ENCODE data around the gene SLC35E2B.
A peak's percentile ranks its signal among the peaks of the same experiment; 100 is the strongest.

Gene SLC35E2B

GRCh38 chr1:1628754-1629429 lies 63.7 kb downstream of the SLC35E2B start:
- H3K9ac ChIP-seq = peak overlapping the region; percentile 84
- H3K4me3 ChIP-seq = peak overlapping the region; percentile 76
- H3K9me3 ChIP-seq = no peaks in the 10 kb centered on the region
- H3K4me1 ChIP-seq = peaks cover 37% of the 10 kb centered on the region
- no peak for TF ChIP-seq Cebpa-rat (IDR thresholded peaks at IDR 0.05)
- H4K20me1 ChIP-seq = peaks cover 17% of the 10 kb centered on the region
- peaks cover 9% of the 10 kb centered on the region; the same call in 1 of the 2 replicates for H3K36me3 ChIP-seq
- H3K4me2 ChIP-seq = peak overlapping the region; percentile 98
- peak overlapping the region; percentile 93 for H3K27ac ChIP-seq
- peaks cover 20% of the 10 kb centered on the region for H3K27me3 ChIP-seq

- Histone ChIP-seq H4K20me1 (peaks cover 24% of the 10 kb centered on the region), H3K9ac (peak overlapping the region; percentile 84; the same call in 1 of the 2 replicates), H3K4me2 (peak overlapping the region; percentile 98), H3K27ac (peak overlapping the region; percentile 93; the same call in 1 of the 2 replicates), H3K27me3 (peaks cover 20% of the 10 kb centered on the region), H3K36me3 (peaks cover 11% of the 10 kb centered on the region; the same call in 1 of the 2 replicates), H3K4me1 (peaks cover 37% of the 10 kb centered on the region), H3K9me3 (no peaks in the 10 kb centered on the region), H3K4me3 (peak overlapping the region; percentile 76)
- no peak for TF ChIP-seq Cebpa-rat (IDR thresholded peaks at IDR 0.05)
Measured at GRCh38 chr1:1627829-1628753, 64.5 kb downstream of the SLC35E2B start.

GRCh38 chr1:1627261-1627828 lies 65.2 kb downstream of the SLC35E2B start:
- Histone ChIP-seq H3K27ac (no peak overlapping the region), H3K9me3 (no peaks in the 10 kb centered on the region), H3K4me2 (no peak overlapping the region), H3K27me3 (peaks cover 19% of the 10 kb centered on the region), H3K4me3 (no peak overlapping the region), H3K9ac (no peak overlapping the region), H3K36me3 (peaks cover 11% of the 10 kb centered on the region; the same call in 1 of the 2 replicates), H4K20me1 (peaks cover 32% of the 10 kb centered on the region), H3K4me1 (peaks cover 37% of the 10 kb centered on the region)
- TF ChIP-seq Cebpa-rat (IDR thresholded peaks at IDR 0.05) = no peak

DNA sequence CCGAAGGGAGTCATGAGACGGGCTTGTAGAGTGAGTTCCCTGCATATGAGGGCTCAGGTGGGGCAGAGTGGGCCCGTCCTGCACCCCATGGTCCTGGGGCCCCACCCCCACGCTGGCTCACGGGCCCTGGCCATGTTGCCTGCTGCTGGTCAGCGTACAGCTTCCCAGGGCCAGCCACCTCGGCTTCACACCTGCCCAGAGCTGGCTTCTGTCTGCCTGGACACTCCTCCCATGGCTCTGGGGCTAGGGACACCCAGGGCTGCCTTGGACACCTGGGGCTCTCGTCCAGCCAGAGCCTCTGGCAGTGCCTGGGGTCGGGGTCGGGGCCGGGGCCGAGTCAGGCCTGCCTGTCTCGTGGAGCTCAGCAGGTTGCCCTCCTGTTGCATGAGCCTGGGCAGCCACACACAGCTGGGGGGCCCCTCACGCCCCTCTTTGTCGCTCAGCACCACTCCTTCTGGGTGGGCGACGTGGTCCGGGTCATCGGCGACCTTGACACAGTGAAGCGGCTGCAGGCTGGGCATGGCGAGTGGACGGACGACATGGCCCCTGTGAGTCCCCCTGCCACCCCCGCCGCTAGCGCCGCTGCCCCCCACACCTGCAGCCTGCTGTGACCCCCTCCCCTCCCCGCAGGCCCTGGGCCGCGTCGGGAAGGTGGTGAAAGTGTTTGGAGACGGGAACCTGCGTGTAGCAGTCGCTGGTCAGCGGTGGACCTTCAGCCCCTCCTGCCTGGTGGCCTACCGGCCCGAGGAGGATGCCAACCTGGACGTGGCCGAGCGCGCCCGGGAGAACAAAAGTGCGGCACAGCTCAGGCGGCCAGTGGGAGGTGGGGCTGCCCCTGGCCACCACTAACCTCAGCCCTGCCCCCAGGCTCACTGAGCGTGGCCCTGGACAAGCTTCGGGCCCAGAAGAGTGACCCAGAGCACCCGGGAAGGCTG lies 66.1 kb downstream of the SLC35E2B start:
- Histone ChIP-seq H3K9ac (no peak overlapping the region), H3K4me2 (no peak overlapping the region), H3K27me3 (peaks cover 11% of the 10 kb centered on the region), H3K36me3 (peaks cover 11% of the 10 kb centered on the region; the same call in 1 of the 2 replicates), H4K20me1 (peaks cover 33% of the 10 kb centered on the region), H3K27ac (no peak overlapping the region), H3K4me3 (no peak overlapping the region), H3K4me1 (peaks cover 28% of the 10 kb centered on the region), H3K9me3 (no peaks in the 10 kb centered on the region)
- no peak for TF ChIP-seq Cebpa-rat (IDR thresholded peaks at IDR 0.05)

DNA sequence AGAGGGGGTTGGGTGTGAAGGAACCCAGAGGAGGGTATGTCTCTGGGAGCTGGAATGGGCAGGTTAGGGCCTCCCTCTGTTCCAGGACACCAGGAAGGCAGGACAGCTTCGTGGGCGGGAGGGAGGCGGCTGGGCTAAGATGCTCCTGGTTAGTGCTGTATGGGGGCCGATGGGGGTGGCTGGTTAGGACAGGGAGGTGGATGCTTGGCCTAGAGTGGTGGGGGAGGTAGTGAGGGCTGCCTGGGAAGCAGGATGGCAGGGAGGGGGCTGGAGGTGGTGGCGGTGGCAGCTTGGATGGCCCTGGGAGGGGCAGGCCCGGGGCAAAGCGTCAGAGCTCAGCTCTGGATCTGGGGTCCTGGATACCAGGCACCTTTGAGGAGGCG lies 66.8 kb downstream of the SLC35E2B start:
- TF ChIP-seq Cebpa-rat (IDR thresholded peaks at IDR 0.05) = no peak
- peaks cover 22% of the 10 kb centered on the region for H3K4me1 ChIP-seq
- peaks cover 40% of the 10 kb centered on the region for H4K20me1 ChIP-seq
- no peak overlapping the region for H3K4me3 ChIP-seq
- peaks cover 4% of the 10 kb centered on the region; the same call in 1 of the 2 replicates for H3K27me3 ChIP-seq
- H3K9ac ChIP-seq = no peak overlapping the region
- H3K9me3 ChIP-seq = no peaks in the 10 kb centered on the region
- H3K4me2 ChIP-seq = no peak overlapping the region
- no peak overlapping the region for H3K27ac ChIP-seq
- H3K36me3 ChIP-seq = peaks cover 11% of the 10 kb centered on the region; the same call in 1 of the 2 replicates

GRCh38 chr1:1625404-1625775 lies 67.2 kb downstream of the SLC35E2B start:
- no peak for TF ChIP-seq Cebpa-rat (IDR thresholded peaks at IDR 0.05)
- H3K9ac ChIP-seq = no peak overlapping the region
- H3K36me3 ChIP-seq = peaks cover 11% of the 10 kb centered on the region; the same call in 1 of the 2 replicates
- no peaks in the 10 kb centered on the region; the same call in 1 of the 2 replicates for H3K27me3 ChIP-seq
- H3K27ac ChIP-seq = no peak overlapping the region
- no peak overlapping the region for H3K4me2 ChIP-seq
- H3K9me3 ChIP-seq = no peaks in the 10 kb centered on the region
- peaks cover 44% of the 10 kb centered on the region for H4K20me1 ChIP-seq
- no peak overlapping the region for H3K4me3 ChIP-seq
- H3K4me1 ChIP-seq = peaks cover 17% of the 10 kb centered on the region

DNA sequence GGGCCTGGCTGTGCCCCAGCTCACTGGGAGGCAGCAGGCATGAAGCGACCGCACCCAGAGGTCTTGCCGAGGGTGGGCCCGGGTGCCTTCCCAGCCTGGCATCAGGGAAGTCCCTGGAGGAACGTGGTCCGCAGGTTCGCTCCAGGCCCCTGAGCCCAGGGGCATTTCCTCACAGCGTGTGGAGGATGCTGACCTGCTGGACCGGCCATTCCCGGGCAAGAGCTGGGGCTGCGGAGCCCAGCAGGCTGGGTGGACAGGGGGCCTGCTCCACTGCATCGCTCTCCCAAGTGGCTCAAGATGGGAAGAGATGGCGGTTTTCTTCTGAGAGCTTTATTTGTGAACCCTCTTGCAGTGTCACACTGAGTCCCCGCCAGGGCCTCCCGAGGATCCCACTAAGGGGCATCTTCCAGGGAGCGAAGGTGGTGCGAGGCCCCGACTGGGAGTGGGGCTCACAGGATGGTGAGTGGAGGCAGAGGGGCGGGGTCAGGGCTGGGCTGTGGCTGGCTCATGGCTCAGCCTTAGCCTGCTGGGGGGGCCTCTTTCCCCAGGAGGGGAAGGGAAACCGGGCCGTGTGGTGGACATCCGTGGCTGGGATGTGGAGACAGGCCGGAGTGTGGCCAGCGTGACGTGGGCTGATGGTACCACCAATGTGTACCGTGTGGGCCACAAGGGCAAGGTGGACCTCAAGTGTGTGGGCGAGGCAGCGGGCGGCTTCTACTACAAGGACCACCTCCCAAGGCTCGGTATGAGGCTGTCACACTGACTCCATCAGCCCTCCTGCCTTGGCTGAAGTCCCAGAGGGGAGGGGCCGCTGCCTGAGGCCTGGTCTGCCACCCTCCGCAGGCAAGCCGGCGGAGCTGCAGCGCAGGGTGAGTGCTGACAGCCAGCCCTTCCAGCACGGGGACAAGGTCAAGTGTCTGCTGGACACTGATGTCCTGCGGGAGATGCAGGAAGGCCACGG lies 67.9 kb downstream of the SLC35E2B start:
- no peak overlapping the region for H3K4me2 ChIP-seq
- no peak for TF ChIP-seq Cebpa-rat (IDR thresholded peaks at IDR 0.05)
- H3K4me3 ChIP-seq = no peak overlapping the region
- H3K9me3 ChIP-seq = no peaks in the 10 kb centered on the region
- peaks cover 20% of the 10 kb centered on the region for H3K4me1 ChIP-seq
- H4K20me1 ChIP-seq = peaks cover 51% of the 10 kb centered on the region
- no peak overlapping the region for H3K27ac ChIP-seq
- no peaks in the 10 kb centered on the region for H3K27me3 ChIP-seq
- no peak overlapping the region for H3K9ac ChIP-seq
- peaks cover 11% of the 10 kb centered on the region; the same call in 1 of the 2 replicates for H3K36me3 ChIP-seq
